Subcutaneous abdominal adipose tissue (tissue), 5 donors: ENCODE data around the gene EFNB2.

Experiments
- H3K27ac ChIP-seq: one replicate; pipeline ENCODE4 v1.7.0; 2013; ENCODE audit warnings: low read depth, mild to moderate bottlenecking, inconsistent platforms, low read length, moderate library complexity
- H3K27me3 ChIP-seq, 5 donors: one replicate each; pipeline ENCODE4 v1.7.0; 2013; ENCODE audit warnings: low read length in 5 of 5, inconsistent platforms in 1 of 5; ENCODE audit not compliant: control insufficient read depth in 5 of 5, insufficient read depth in 4 of 5
- H3K36me3 ChIP-seq, 5 donors: one replicate each; pipeline ENCODE4 v1.7.0; 2013; ENCODE audit warnings: low read length in 5 of 5; ENCODE audit not compliant: control insufficient read depth in 5 of 5, insufficient read depth in 5 of 5
- H3K4me1 ChIP-seq, 5 donors: one replicate each; pipeline ENCODE4 v1.7.0; 2013; ENCODE audit warnings: low read length in 5 of 5, mild to moderate bottlenecking in 3 of 5, moderate library complexity in 1 of 5; ENCODE audit not compliant: control insufficient read depth in 5 of 5, insufficient read depth in 5 of 5
- H3K4me3 ChIP-seq, 5 donors: one replicate each; pipeline ENCODE4 v1.7.0; 2013; ENCODE audit warnings: low read length in 5 of 5, low read depth in 1 of 5
- H3K9ac ChIP-seq, 5 donors: one replicate each; pipeline ENCODE4 v1.7.0; 2013; ENCODE audit warnings: low read length in 5 of 5, mild to moderate bottlenecking in 4 of 5, moderate library complexity in 3 of 5
- H3K9me3 ChIP-seq, 5 donors: one replicate each; pipeline ENCODE4 v1.7.0; 2013; ENCODE audit warnings: low read length in 5 of 5; ENCODE audit not compliant: control insufficient read depth in 5 of 5
- donor health status: healthy.
- donor health status: healthy.
- donor health status: healthy.
- donor health status: healthy.
- donor health status: healthy.

Gene EFNB2, protein sequence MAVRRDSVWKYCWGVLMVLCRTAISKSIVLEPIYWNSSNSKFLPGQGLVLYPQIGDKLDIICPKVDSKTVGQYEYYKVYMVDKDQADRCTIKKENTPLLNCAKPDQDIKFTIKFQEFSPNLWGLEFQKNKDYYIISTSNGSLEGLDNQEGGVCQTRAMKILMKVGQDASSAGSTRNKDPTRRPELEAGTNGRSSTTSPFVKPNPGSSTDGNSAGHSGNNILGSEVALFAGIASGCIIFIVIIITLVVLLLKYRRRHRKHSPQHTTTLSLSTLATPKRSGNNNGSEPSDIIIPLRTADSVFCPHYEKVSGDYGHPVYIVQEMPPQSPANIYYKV

DNA sequence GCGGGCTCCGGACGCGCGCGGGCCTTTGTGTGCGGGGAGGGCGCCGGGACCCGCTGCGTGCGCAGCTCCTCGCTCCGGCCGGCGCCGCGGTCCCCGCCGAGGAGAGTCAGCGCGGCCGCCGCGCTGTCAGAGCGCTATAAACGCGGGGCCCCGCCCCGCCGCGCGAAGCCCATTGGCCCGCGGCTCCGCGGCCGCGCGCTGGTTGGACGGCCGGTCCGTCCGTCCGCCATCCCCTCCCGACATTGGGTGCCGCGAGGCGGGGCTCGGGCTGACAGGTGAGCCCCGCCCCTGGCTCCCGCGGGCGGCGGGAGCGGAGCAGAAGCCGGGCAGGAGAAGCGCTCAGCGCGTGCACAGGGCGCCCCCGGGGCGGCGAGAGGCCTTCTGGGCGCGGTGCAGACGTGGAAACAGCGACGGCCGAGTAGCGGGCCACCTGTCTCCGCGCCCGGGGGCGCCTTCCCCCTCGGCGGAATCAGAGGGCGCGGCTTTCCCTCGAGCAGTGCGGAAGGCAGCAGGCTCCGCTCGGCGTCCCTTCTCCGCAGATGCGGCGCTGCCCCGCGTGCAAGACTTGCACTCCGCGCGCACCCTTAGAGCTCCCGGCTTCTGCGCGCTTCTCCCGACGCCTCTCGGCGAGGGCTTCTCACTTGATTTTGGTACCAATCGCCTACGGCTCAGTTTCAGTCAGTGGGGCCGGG, at the start of gene EFNB2:
TSS of gene EFNB2 (minus strand) at position 111 of the 692 bp plus-strand sequence. CDS start 698 bp downstream, outside the sequence.
- Histone ChIP-seq H3K27ac (peak within 1 kb of the TSS; percentile 72), H3K27me3 (no peaks in the 10 kb centered on the region), H3K4me1 (peaks cover 0 to 39% (median 31%) of the 10 kb centered on the region in 5 donors), H3K4me3 (peak within 1 kb of the TSS; percentile 69 to 85 (median 82)), H3K9me3 (no peaks in the 10 kb centered on the region), H3K36me3 (peaks cover 2 to 4% (median 3%) of the 10 kb centered on the region in 5 donors), H3K9ac (peak within 1 kb of the TSS in 4 of 5 donors; percentile 20 to 81 (median 65))

DNA sequence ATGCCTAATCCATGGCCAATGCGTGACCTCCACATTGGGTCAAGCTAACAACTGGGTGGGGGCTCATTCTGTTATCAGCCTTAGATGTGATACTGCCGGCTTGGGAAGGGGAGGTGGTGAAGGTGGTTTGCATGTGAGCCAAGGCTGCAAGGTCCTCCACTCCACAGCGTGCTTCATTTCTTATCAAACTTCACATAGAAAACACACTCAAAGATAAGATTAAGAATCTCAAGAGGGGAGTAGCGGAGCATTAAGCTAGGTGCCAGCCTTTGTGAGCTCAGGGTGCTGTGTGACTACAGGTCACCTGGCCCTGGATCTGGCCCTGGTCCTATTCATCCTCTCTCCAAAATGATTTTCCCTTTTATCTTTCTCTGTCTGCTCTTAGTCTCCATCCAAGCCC, 45.8 kb upstream of the EFNB2 start:
- Histone ChIP-seq H3K36me3 (no peaks in the 10 kb centered on the region), H3K4me3 (no peak overlapping the region), H3K9me3 (peaks cover 0 to 9% (median 5%) of the 10 kb centered on the region in 5 donors), H3K27me3 (no peaks in the 10 kb centered on the region), H3K9ac (no peak overlapping the region), H3K4me1 (no peaks in the 10 kb centered on the region), H3K27ac (no peak overlapping the region)

DNA sequence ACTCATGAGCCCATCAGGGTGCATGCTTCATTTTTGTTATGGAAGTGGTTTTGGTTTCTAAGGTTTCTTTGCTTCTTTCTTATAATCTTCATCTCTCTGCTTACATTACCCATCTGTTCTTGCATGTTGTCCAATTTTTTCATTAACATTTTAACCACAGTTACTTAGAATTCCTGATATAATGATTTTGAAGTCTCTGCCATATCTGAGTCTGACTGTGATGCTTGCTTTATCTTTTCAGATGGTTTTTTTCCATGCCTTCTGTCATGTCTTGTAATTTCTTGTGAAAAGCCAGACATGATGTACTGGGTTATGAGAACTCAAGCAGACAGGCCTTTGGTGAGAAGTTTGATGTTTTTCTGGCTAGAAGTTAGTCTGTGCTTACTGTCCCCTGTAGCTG, 40.4 kb upstream of the EFNB2 start:
- no peak overlapping the region for H3K9ac ChIP-seq
- H3K9me3 ChIP-seq = peaks cover 0 to 3% (median 0%) of the 10 kb centered on the region in 5 donors
- no peaks in the 10 kb centered on the region for H3K36me3 ChIP-seq
- no peak overlapping the region for H3K4me3 ChIP-seq
- H3K27ac ChIP-seq = no peak overlapping the region
- no peaks in the 10 kb centered on the region for H3K27me3 ChIP-seq
- H3K4me1 ChIP-seq = peaks cover 2 to 8% (median 6%) of the 10 kb centered on the region in 5 donors

DNA sequence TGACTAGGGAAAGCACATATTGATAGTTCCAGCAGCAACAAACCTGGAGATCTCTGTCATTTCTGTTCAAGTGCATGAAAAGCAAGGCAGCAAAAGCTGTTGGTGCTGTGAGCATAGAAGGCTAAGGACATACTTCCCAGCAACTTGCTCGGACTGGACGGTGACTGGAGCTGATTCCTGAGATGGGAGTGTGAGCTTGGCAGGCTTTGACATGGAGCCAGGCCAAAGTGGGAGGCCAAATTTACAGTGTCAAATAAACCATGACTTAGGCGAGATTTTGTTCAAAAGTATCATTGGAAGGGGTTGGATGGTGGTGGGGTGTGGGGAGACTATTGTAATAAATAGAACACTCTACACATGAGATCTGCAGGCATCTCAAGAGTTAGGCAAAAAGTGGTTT, 38.4 kb upstream of the EFNB2 start:
- Histone ChIP-seq H3K9ac (peak overlapping the region in 1 of 5 donors; percentile 21), H3K27me3 (no peaks in the 10 kb centered on the region), H3K27ac (peak overlapping the region; percentile 61), H3K36me3 (no peaks in the 10 kb centered on the region), H3K9me3 (peaks cover 0 to under 1% (median 0%) of the 10 kb centered on the region in 5 donors), H3K4me3 (no peak overlapping the region), H3K4me1 (peaks cover 2 to 12% (median 8%) of the 10 kb centered on the region in 5 donors)

DNA sequence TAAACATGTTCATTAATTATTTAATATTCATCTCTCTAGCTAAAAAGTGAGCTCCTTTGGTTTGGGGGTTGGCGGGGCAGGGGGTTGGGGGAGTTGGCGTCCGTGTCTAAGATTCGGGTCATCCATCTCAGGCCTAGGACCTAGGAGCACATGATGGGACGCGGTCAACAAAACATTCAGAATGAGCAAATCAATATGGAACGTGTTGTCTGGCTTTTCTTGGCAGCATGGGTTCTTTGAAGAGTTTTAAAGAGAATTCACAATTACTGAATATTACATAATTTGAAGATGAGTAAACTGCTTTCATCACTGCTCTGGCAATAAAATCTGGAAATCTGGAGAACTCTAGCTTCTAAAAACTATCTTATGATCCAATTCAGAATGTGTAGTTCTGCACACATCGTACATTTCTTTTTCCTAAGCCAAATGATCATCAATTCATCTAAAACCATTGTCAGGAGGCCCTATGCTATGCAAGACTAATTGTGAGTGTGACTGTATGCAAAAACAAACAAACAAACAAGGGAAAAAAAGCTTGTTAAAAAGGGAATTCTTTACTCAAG, 37.9 kb upstream of the EFNB2 start:
- Histone ChIP-seq H3K9ac (peak overlapping the region in 1 of 5 donors; percentile 21), H3K4me1 (peaks cover 3 to 16% (median 10%) of the 10 kb centered on the region in 5 donors), H3K27ac (peak overlapping the region; percentile 61)

DNA sequence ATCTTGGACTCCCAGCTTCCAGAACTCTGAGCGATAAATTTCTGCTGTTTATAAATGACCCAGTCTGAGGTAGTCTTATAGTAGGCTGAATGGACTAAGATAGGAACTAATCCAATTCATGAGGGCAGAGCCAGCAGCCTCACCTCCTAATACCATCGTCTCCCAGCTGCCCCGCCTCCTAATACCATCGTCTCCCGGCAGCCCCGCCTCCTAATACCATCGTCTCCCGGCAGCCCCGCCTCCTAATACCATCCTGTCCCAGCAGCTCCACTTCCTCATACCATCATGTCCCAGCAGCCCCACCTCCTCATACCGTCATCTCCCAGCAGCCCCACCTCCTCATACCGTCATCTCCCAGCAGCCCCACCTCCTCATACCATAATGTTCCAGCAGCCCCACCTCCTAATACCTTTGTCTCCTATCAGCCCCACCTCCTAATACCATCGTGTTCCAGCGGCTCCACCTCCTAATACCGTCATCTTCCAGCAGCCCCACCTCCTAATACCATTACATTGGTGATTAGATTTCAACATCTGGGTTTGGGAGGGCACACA, 34.9 kb upstream of the EFNB2 start:
- H3K27ac ChIP-seq = no peak overlapping the region
- peaks cover 4 to 37% (median 30%) of the 10 kb centered on the region in 5 donors for H3K4me1 ChIP-seq
- H3K27me3 ChIP-seq = no peaks in the 10 kb centered on the region
- H3K36me3 ChIP-seq = no peaks in the 10 kb centered on the region
- H3K4me3 ChIP-seq = no peak overlapping the region
- H3K9ac ChIP-seq = no peak overlapping the region
- H3K9me3 ChIP-seq = no peaks in the 10 kb centered on the region

More for the DNA sequence above, 37.9 kb upstream of the EFNB2 start:
- H3K36me3 ChIP-seq = no peaks in the 10 kb centered on the region
- H3K4me3 ChIP-seq = no peak overlapping the region
- no peaks in the 10 kb centered on the region for H3K27me3 ChIP-seq
- no peaks in the 10 kb centered on the region for H3K9me3 ChIP-seq

DNA sequence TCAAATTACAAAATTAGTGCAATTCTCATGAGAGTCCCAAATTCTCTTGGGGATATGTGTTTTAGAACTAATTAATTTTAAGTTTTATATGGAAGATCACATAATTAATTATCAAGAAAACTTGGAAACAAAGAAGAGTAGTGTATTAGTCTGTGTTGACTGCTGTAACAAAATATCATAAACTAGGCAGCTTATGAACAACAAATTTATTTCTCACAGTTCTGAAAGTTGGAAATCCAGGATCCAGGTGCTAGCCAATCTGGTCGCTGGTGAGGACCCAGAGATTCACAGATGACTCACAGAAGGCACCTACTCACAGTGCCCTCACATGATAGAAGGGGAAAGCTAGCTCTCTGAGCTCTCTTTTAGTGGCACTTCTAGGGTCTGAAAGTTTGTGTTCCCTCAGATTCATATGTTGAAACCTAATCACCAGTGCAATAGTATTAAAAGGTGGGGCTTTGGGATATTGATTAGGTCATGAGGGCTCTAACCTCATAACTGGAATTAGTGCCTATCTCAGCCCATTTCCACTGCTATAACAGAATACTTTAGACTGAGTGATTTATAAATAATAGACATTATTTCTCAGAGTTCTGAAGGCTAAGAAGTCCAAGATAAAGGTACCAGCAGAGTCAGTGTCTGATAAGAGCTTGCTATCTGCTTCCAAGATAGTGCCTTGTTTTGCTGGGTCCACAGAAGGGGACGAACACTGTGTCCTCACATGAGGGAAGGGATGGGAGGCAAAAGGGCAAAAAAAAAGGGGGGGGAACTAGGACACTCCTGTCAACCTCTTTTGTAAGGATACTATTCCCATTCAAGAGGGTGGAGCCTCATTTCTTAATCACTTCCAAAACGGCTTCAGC, 34.0 kb upstream of the EFNB2 start:
- H3K27ac ChIP-seq = no peak overlapping the region
- no peaks in the 10 kb centered on the region for H3K36me3 ChIP-seq
- H3K27me3 ChIP-seq = no peaks in the 10 kb centered on the region
- H3K9ac ChIP-seq = no peak overlapping the region
- H3K4me3 ChIP-seq = no peak overlapping the region
- no peaks in the 10 kb centered on the region for H3K9me3 ChIP-seq
- peaks cover 4 to 46% (median 39%) of the 10 kb centered on the region in 5 donors for H3K4me1 ChIP-seq

DNA sequence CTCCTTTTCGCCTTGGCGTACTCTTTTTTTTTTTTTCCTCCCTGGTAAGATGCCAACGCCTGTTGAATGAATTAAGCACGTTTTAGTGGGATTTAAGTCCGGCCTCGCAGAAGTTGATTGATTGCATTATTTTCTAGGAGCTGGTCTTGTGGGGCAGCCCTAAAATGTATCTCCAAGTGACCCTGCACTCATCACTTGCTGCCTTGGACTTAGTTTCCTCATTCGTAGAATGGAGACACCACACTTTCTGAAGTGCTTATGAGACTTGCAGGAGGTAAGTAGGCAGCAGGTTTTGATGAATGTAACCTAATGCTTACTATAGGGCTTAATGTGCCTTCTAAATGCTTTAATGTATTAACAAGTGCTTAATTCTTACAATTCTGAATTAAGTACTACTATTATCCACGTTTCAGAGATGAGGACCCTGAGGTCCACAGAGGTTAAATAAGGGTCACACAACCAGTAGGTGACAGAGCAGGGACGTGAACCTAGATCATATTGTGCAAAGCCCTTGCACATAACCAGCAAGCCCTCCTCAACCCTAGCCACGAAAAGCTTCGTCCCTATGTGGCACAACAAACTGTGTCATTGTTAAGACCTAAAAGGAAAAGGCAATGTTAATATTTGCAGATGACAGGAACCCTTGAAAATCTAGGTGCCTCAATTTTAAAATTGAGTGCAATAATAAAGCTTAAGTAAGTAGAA, 33.0 kb upstream of the EFNB2 start:
- Histone ChIP-seq H3K4me3 (peak overlapping the region; percentile 41 to 97 (median 92)), H3K36me3 (no peaks in the 10 kb centered on the region), H3K9me3 (no peaks in the 10 kb centered on the region), H3K27me3 (no peaks in the 10 kb centered on the region), H3K4me1 (peaks cover 2 to 48% (median 42%) of the 10 kb centered on the region in 5 donors), H3K27ac (peak overlapping the region; percentile 88), H3K9ac (peak overlapping the region in 1 of 5 donors; percentile 97)
